MCF 10A (cell line): Measurements from ENCODE around the gene IGF2BP3. TPM values are rescaled to one million over a fixed set of nuclear protein-coding genes. Genes with fewer than 3 reads are reported as not detected.

Source experiments
- BruUV-seq: library from RNA; stranded (reverse); fragments of 400-500 nt; replicated peaks from 2 replicates; lab custom pipeline; 2021; lab: Mats Ljungman, UMichigan
- CTCF ChIA-PET: fragments of 300-600 bp; sonication (Branson Sonifier 250); formaldehyde crosslinking; extraction: SDS; loops from one replicate; lab custom pipeline; 2021; ENCODE audit warnings: antibody characterized with exemption, inconsistent platforms; lab: Yijun Ruan, JAX
- POLR2A ChIA-PET: fragments of 300-600, 350-650 bp; sonication (Branson Sonifier 250); formaldehyde crosslinking; extraction: SDS; loops from one replicate; lab custom pipeline; 2020; ENCODE audit warnings: antibody characterized with exemption, inconsistent platforms; lab: Yijun Ruan, JAX
- DNase-seq: peaks from one replicate; pipeline ENCODE4 v3.0.0-alpha.2; 2018; ENCODE audit not compliant: unreplicated experiment
- H3K27ac Mint-ChIP-seq: one replicate; pipeline ENCODE4 v1.8.0; 2022; ENCODE audit warnings: mild to moderate bottlenecking, low read depth, mixed read lengths; ENCODE audit not compliant: unreplicated experiment
- H3K27me3 Mint-ChIP-seq: one replicate; pipeline ENCODE4 v1.8.0; 2022; ENCODE audit warnings: mixed read lengths; ENCODE audit not compliant: insufficient read depth, unreplicated experiment
- H3K36me3 Mint-ChIP-seq: one replicate; pipeline ENCODE4 v1.8.0; 2022; ENCODE audit warnings: mild to moderate bottlenecking, moderate library complexity, mixed read lengths; ENCODE audit not compliant: insufficient read depth, unreplicated experiment
- H3K4me1 Mint-ChIP-seq: one replicate; pipeline ENCODE4 v1.8.0; 2022; ENCODE audit warnings: mixed read lengths; ENCODE audit not compliant: insufficient read depth, unreplicated experiment
- H3K4me3 Mint-ChIP-seq: one replicate; pipeline ENCODE4 v1.8.0; 2022; ENCODE audit warnings: mild to moderate bottlenecking, moderate library complexity, mixed read lengths; ENCODE audit not compliant: unreplicated experiment
- H3K9me3 Mint-ChIP-seq: one replicate; pipeline ENCODE4 v1.8.0; 2022; ENCODE audit warnings: mixed read lengths; ENCODE audit not compliant: unreplicated experiment
- intact Hi-C: fragments of 100-400 bp; cut with micrococcal nuclease; formaldehyde crosslinking; loops from 2 replicates; pipeline ENCODE4 v1.14.1; 2022
- total RNA-seq: library from RNA; stranded (reverse); gene quantifications from 2 replicates; pipeline ENCODE4 v1.2.3, GENCODE V29; 2022
- TF ChIP-seq, protein P1 (sequence below): fragments of 200-600 bp; IDR thresholded peaks from one replicate; pipeline ENCODE4 v1.8.0; 2022; ENCODE audit warnings: antibody characterized with exemption, mild to moderate bottlenecking; ENCODE audit not compliant: unreplicated experiment

IGF2BP3 gene
- total RNA-seq, 1 experiment from 2014 or later = 29.8 TPM

DNA sequence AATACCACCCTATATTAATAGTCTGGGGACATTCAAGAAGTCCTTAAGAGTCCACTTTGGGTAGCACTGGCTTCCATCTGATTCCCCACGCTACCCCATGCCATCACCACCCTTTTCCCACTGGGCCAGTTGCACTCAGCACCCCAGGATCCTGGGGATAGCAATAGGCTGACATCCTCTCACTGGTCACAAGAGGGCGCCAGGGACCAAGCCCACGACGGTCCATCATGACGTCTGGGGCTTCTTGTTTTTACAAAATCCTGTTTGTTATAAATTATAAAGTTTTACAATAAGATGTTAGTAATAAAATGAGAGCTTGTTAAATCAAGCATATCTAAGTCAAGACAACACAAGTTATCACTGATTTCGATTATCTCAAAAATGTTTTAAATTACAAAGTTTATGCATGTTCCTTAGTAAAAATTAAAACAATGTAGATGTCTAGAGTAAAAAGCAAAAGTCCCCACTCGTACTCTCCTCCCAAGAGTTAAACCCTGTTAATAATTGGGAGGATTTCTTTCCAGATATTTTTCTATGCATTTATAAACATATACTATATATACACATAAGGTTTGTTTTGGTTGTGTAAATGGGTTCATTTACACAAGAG is 208.3 kb downstream of the IGF2BP3 start:
- DNase-seq = peak; percentile 75
- Mint-ChIP-seq H3K27me3 (no peaks in the 10 kb centered on the region), H3K4me1 (no peaks in the 10 kb centered on the region), H3K27ac (no peak overlapping the region), H3K9me3 (no peaks in the 10 kb centered on the region), H3K36me3 (no peaks in the 10 kb centered on the region), H3K4me3 (no peak overlapping the region)
- TF ChIP-seq, protein P1, sequence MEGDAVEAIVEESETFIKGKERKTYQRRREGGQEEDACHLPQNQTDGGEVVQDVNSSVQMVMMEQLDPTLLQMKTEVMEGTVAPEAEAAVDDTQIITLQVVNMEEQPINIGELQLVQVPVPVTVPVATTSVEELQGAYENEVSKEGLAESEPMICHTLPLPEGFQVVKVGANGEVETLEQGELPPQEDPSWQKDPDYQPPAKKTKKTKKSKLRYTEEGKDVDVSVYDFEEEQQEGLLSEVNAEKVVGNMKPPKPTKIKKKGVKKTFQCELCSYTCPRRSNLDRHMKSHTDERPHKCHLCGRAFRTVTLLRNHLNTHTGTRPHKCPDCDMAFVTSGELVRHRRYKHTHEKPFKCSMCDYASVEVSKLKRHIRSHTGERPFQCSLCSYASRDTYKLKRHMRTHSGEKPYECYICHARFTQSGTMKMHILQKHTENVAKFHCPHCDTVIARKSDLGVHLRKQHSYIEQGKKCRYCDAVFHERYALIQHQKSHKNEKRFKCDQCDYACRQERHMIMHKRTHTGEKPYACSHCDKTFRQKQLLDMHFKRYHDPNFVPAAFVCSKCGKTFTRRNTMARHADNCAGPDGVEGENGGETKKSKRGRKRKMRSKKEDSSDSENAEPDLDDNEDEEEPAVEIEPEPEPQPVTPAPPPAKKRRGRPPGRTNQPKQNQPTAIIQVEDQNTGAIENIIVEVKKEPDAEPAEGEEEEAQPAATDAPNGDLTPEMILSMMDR = peak; percentile 83
- intact Hi-C loops = loop anchor here (1.0 to 5.0 kb wide), 2 partner anchors 77 to 175 kb away; no protein-coding TSS in a partner anchor
- CTCF ChIA-PET = interaction anchor here (0.6 to 7.6 kb wide), 19 partner anchors 8 to 408 kb away, joined by 3 to 99 read pairs (median 4); partner anchors contain the start of gene GPNMB
- POLR2A ChIA-PET = interaction anchor here (0.9 kb wide), 1 partner anchor 80 kb away, joined by 4 read pairs; no protein-coding TSS in a partner anchor
- no TSS peak for BruUV-seq

GRCh38 chr7:23260371-23260770 is 209.9 kb downstream of the IGF2BP3 start:
- no TSS peak for BruUV-seq
- no peak overlapping the region for H3K27ac Mint-ChIP-seq
- DNase-seq = no peak
- H3K36me3 Mint-ChIP-seq = no peaks in the 10 kb centered on the region
- TF ChIP-seq, protein P1 = no peak
- H3K4me1 Mint-ChIP-seq = no peaks in the 10 kb centered on the region
- no peaks in the 10 kb centered on the region for H3K9me3 Mint-ChIP-seq
- intact Hi-C loops = loop anchor here (5.0 kb wide), 1 partner anchor 173 kb away; no protein-coding TSS in a partner anchor
- POLR2A ChIA-PET = interaction anchor here (1.5 kb wide), 1 partner anchor 76 kb away, joined by 5 read pairs; no protein-coding TSS in a partner anchor
- no peak overlapping the region for H3K4me3 Mint-ChIP-seq
- CTCF ChIA-PET = interaction anchor here (0.7 to 7.6 kb wide), 10 partner anchors 9 to 473 kb away, joined by 3 to 99 read pairs (median 4); no protein-coding TSS in a partner anchor
- H3K27me3 Mint-ChIP-seq = no peaks in the 10 kb centered on the region

Other genes starting within 250 kb of the IGF2BP3 start
- 1.1 and 1.6 TPM in 2 replicates for gene GPNMB, start 223.7 kb downstream of the IGF2BP3 start, total RNA-seq
- gene MALSU1, start 171.2 kb downstream of the IGF2BP3 start, total RNA-seq = 64.8 and 78.3 TPM in 2 replicates
- 92.9 and 113 TPM in 2 replicates for gene TRA2A, start 61.5 kb upstream of the IGF2BP3 start, total RNA-seq
- gene CCDC126, start 126.9 kb upstream of the IGF2BP3 start, total RNA-seq = 4.2 and 4.7 TPM in 2 replicates
- gene FAM221A, start 209.7 kb upstream of the IGF2BP3 start, total RNA-seq = 0.25 and 0.44 TPM in 2 replicates
- not detected in 2 replicates for gene STK31, start 239.7 kb upstream of the IGF2BP3 start, total RNA-seq